Measurements from ENCODE around the gene ZBTB40.
A peak's percentile ranks its signal among the peaks of the same experiment; 100 is the strongest.

Gene ZBTB40

DNA sequence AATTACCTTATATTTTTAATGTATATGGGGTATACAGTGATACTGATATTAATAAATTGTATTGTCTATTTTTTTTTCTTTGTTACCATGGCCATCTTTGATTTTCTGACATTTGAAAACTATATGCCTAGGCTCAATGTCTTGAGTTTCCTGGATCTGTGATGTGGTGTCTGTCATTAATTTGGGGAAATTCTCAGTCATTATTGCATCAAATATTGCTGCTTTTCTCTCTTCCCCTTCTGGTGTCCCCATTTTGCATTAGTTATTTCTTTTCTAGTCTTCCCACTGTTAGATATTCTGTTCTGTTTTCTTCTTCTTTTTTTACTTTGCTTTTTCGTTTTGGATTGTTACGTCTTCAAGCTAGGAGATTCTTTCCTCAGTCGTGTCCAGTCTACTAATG, 33.8 kb downstream of the ZBTB40 start:
- no peak for TF ChIP-seq CTCF (conservative IDR thresholded peaks at IDR 0.05)
- H3K27ac ChIP-seq = 0 out of 2 replicates have a peak overlapping the region, but pooled peaks have one; percentile 23

DNA sequence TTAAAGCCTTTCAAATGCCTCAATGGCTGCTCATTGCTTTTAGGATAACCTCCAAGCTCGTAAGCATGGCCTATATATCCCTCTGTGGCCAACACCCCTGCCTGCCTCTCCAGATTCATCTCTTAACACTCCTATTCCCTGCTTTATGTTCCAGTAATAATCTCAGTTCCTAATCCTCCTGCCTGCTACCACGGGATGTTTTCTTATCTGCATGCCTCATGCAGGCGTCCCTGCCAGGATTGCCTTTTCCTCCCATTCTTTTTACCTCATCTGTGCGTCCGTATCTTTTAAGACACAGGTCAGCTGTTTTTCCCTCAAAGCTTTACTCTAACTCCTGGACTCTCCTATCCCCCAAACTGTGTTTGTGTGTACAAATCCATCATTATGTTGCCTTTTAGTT, 36.1 kb downstream of the ZBTB40 start:
- TF ChIP-seq CTCF (conservative IDR thresholded peaks at IDR 0.05) = no peak
- H3K27ac ChIP-seq = no peak overlapping the region

DNA sequence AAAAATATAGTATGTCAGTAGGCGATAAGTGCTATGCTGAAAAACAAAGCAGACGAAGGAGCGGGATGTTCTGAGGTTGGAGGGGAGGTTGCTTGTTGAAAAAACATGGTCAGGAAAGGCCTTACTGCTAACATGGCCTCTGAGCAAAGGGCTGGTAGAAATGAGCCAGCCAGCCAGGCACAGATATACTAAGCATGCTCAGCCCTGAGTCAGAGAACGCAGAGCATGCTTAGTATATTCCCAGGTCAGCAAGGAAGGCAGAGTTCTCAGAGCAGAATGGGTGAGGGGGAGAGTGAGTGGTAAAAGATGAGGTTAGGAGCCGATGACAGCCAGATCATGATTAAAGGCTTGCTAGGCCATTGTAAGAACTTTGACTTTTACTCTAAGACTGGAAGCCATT, 36.7 kb downstream of the ZBTB40 start:
- no peak overlapping the region for H3K27ac ChIP-seq
- no peak for TF ChIP-seq CTCF (conservative IDR thresholded peaks at IDR 0.05)

- H3K27ac ChIP-seq = no peak overlapping the region
- TF ChIP-seq CTCF (conservative IDR thresholded peaks at IDR 0.05) = no peak
These were observed 37.6 kb downstream of the ZBTB40 start for GRCh38 chr1:22489278-22489677.

- TF ChIP-seq CTCF (conservative IDR thresholded peaks at IDR 0.05) = no peak
- H3K27ac ChIP-seq = no peak overlapping the region
These were observed 38.2 kb downstream of the ZBTB40 start for GRCh38 chr1:22489823-22490222.

DNA sequence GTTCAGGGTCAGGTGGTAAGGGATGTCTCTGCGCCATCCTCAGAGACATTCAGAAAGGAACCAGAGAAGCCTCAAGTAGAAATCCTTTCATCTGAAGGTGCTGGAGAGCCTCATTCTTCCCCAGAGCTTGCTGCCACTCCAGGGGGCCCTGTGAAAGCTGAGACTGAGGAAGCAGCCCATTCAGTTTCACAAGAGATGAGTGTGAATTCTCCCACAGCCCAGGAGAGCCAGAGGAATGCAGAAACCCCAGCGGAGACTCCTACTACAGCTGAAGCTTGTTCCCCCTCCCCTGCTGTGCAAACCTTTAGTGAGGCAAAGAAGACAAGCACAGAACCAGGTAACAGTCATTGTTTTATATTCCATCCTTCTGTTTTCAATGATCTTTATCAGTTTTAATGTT, 38.7 kb downstream of the ZBTB40 start:
- TF ChIP-seq CTCF (conservative IDR thresholded peaks at IDR 0.05) = no peak
- H3K27ac ChIP-seq = no peak overlapping the region

DNA sequence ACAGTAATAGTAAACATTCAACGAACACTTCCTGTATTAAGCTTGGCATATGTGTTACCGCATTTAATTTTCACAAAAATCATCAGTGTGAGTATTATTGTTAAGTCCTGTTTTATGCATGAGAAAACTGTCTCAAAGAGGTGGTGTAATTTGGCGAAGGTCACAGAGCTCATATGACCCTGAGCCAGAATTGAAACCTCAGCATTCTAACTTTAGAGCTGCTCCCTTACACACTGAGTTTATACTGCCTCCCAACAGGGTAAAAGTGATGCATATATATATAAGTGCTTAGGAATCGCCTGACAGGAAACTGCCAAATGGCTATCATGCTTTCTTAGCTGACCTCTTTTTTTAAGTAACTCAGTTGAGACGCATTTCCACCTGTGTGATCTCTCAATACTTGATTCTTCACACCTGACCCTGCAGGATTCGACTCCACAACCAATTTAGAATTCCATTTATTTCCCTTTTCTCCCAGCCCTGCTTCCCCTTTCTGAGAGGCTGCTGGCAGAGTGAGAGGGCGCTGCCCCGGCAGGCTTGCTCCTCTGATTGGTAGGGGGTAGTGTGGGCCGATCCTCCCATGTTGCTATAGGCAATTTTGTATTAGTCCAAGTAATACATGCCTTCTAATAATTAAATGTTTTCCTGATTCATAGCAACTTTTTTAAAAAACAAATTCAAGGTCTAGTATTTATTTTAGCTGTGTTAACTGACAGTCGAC, 40.5 kb downstream of the ZBTB40 start:
- TF ChIP-seq CTCF (conservative IDR thresholded peaks at IDR 0.05) = no peak
- H3K27ac ChIP-seq = no peak overlapping the region
